NOMO-1 (cell line): ENCODE data around the gene RABL3.
"Not testable (repeated sequence)": the region's sequence is repeated elsewhere in the genome, so short reads cannot be mapped to it uniquely, and the experiment has no call there.

Source experiments
- DNase-seq, 2 experiments: peaks; one replicate each; lab custom pipeline; 2025; ENCODE audit not compliant: unreplicated experiment in 2 of 2; lab: John Stamatoyannopoulos, UW

RABL3 gene

DNA sequence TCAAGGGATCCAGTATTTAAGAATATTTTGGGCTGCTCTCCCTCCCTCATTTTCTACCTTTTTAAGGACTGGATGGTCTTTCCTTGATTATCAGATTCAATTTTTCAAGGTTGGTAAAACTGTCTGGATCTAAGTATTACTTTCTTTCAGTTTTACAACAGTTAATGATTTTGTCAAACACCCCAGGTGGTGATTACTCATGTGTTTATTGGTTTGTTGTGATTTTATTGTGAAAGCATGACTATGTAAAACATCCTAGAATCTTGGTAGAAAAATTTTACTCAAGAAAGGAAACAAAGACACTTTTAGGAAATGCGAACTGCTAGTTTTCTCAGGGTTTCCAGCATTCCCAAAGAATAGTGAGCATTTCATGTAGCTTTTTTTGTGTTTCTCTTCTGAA, 7.5 kb upstream of the RABL3 start:
- DNase-seq = no peak

DNA sequence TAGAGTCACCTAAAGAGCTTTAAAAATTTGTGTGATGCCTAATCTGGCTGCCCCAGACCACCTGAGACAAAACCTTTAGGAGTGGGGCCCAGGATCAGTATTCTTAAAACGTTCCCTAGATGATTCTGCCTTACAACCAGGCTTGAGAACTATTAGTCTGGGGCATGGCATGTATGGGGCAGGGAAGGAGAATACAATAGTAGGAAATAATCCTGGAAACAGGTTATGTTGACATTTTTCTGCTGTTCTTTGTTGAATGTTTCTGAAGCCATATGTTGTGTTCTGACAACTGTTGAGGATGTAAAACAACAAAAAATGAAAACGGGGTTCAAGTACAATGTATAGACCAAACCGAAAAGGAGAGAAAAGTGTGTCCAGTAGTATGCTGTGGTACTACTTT, 3.1 kb upstream of the RABL3 start:
- DNase-seq = no peak

DNA sequence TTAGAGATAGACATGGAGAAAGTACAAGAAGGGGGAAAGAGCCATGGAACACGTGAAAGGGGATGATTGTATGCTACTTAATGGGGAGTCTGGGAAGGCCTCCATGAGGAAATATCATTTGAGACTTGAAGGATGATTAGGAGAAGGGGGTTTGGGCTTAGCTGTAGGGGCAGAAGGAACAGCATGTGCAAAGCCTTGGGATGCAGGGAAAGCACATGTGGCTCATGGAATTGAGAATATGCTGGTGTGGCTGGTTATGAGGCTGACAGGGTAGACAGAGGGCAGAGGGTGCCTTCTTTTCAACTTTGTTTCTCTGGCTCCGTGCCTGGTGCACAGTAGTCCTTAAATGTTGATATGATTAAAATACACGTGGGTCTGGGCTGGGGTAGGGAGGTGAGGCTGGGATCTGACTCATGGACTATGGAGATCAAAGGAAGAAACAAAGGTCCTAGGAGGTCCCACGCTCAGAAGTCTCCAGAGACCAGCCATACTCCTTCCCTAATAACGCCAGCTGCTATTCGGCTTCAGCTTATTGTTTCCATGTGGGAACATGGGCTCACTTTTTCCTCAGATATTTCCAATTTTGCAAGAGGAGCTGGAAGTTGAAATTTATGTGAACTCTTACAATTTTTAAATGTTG, 1.4 kb upstream of the RABL3 start:
- DNase-seq = no peak

DNA sequence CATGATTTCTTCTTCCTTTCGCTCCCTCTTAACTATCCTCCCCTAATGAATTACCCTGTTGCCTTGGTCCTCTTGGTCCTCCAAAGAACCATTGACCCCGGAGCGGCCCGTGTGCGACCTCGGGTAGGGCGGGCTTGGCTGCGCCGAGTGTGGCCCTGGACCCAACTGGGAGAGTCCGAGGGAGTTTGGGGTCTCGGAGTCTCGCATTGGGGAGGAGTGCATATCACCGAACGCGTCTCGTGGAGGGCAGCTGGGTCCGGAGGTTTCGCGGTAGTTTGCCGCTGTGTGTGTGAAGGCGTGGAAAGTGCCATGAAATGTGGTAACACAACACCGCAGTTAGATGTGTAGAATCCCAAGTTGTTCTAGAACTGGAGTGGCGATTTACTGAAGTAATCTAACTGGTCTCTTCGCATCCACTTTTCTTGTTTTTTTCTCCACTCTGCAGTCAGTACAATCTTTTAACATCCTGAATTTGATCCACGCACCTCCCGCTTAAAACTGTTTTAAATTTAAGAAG, 591 bp upstream of the RABL3 start:
- DNase-seq = no peak

DNA sequence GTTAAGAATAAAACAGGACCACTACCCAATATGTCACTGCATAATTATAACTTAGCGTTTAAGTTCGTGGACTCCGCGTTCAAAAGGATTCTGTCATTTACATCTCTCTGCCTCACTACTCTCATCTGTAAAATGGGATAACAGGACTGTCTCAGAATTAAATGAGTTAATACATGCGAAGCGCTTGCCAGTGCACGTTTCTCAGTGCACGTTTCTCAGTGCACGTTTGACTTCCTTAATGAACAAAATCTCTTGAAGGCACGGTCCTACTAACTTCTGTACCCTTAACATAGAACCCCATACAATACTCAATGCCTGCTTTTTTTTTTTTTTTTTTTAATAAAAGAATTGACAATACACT, 499 bp downstream of the RABL3 start:
- peak in 1 of 2 experiments; percentile 75 for DNase-seq

DNA sequence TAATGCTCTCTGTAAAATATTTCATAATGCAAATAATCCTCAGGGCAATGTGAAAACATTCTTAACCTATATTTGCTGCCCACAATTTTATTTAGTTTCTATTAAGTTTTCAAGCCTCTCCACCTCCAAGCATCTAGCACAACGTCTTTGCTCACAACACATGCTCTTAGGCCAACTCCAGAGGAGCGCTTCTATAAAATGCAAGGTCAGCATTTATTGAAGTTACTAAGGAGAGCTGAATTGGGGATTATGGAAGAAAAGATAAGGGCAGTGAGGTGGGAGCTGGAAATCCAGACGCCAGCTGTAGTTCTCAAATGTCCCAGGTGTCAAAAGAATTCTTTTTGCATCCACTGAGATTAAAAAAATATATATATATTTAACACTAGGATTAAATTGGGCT, 996 bp downstream of the RABL3 start:
- DNase-seq = peak in 1 of 2 experiments; percentile 17

DNA sequence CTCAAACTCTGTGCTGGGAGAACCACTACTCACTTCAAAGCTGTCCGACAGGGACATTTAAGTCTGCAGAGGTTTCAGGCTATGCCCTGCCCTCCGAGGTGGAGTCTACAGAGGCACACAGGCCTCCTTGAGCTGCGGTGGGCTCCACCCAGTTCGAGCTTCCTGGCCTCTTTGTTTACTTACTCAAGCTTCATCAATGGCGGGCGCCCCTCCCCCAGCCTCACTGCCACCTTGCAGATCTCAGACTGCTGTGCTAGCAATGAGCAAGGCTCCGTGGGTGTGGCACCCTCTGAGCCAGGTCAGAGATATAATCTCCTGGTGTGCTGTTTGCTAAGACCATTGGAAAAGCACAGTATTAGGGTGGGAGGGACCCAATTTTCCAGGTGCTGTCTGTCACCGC, 4.3 kb downstream of the RABL3 start:
- DNase-seq = not testable (repeated sequence)

DNA sequence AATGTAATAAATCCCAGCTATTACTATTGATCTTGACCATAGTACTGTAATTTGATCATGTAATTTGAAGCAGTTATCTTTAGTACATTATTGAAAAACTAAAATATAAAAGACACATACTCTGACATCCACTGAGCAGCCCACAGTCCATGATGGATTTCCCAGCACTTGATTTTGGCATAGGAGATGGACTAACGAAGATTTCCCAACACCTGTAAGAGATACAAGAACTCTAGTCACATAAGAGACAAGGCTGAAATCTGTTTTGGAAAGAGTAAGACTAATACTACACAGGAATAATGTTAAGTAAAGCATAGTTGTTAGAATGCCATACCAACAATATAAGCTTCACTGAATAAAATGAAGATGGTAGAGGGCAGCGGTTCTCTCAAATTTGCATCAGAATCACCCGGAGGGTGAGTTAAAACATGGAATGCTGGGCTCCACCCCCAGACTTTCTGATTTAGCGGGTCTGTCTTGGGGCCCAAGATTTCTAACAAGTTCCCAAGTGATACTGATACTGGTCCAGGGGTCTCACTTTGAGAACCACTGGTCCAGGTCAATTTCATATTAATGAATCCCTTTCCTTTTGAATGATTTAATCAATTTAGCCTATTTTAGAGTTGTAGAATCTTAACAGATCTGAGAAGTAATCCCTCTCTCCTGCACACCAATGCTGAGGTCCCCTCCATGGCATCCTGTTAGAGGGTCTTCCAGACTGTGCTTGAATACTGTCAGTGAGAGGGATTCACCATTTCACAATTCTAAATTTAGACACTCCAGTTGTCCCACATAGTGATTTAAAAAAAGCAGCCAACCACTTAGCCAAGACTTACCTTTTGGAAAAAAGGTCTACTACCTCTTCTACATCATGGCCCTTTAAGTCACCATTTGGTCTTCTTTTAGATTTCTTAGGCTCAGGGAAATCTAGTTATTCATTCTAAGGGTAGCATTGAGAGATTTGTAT, 11.5 kb downstream of the RABL3 start:
- DNase-seq = no peak

DNA sequence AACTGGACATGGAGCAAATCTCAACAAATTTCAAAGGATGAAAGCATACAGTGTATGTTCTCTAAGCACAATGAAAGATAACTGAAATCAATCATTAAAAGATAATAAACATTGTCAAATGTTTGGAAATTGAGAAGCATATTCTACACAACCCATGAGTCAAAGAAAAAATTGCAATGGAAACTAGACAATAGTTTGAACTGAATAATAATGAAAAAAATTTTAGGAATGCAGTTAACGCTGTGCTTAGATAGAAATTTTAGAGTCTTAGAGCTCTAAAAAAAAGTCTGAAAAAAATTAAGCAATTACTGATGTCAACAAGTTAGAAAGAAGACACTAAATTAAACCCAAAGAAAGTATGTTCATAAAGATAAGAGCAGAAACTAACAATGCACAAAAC, 15.5 kb downstream of the RABL3 start:
- no peak for DNase-seq

DNA sequence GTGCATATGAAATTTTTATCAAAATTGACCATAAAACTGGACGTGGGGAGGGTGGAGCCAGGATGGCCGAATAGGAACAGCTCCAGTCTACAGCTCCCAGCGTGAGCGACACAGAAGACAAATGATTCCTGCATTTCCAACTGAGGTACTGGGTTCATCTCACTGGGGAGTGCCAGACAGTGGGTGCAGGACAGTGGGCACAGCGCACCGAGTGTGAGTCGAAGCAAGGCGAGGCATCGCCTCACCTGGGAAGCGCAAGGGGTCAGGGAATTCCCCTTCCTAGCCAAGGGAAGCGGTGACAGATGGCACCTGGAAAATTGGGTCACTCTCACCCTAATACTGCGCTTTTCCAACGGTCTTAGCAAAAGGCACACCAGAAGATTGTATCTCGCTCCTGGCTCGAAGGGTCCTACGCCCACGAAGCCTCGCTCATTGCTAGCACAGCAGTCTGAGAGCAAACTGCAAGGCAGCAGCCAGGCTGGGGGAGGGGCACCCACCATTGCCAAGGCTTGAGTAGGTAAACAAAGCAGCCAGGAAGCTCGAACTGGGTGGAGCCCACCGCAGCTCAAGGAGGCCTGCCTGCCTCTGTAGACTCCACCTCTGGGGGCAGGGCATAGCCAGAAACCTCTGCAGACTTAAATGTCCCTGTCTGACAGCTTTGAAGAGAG, 23.0 kb downstream of the RABL3 start:
- DNase-seq = not testable (repeated sequence)

DNA sequence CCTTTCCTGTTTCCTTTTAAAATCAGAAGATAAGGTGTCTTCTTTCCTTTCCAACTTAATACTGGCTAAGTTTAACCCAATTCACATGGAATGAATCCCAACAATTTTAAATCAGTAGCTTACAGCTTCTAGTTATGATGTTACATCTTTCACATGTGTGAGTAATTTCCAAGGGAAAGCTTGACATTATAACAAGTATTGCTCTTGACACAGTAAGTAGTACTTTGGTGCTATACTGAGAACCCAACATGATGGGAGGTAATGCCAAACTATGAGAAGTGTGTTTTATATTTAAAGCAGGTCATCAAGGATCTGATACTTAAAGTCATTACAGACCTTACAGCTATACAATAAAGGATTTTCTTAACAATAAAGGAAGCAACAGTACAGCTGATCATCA, 29.1 kb downstream of the RABL3 start:
- no peak for DNase-seq

DNA sequence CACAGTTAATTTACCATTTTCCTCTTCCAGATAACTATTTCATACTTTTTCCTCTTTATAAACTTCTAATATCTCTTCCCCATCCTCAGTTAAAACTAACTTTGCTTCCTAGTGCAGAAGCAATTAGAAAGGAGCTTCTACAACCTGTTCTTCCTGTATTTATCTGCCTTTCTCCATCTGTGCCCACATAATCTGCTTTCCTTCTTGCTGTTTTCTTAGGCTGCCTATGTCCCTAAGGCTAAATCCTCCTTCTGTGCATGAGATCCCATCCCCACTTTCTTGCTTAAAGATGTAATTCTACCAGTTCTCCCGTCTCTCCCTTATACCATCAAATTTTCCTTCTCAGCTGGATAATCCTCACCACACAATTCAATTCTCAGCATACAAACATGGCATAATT, 31.9 kb downstream of the RABL3 start:
- DNase-seq = no peak

DNA sequence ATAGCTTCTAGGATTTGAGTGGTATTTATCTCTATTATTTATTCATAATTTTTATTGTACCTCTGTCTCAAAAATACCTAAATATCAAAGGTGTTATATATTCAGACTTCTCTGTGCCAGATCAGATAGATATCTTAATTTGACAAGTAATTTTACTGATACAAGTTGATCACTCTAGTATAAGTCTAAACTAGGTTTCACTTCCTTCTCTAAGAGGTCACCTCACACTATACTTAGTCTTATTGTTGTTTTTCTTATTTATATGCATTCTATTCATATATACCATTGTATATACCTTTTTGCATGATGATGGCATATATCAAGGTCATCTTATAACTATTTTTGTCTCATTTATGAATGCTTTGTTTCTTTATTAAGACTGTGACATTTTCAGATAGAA, 33.9 kb downstream of the RABL3 start:
- peak in 1 of 2 experiments; percentile 12 for DNase-seq

DNA sequence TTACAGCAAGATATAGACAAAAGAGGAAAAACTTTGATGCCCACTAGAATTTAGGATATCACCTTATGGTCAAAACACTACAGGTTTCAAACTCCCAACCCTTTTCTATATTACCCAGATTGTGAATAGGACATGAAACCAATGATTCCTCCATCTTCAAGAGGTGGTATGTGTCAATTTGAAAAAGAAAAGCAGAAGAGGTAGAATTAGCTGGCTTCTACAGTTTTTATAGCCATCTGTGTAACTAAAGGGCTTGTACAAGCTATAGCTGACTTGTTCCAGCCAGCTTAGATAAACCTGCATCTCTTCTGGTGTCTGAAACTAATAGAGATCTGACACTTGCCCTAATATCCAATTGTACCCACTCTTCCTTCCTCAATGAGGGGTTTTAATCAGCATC, 35.4 kb downstream of the RABL3 start:
- DNase-seq = no peak

DNA sequence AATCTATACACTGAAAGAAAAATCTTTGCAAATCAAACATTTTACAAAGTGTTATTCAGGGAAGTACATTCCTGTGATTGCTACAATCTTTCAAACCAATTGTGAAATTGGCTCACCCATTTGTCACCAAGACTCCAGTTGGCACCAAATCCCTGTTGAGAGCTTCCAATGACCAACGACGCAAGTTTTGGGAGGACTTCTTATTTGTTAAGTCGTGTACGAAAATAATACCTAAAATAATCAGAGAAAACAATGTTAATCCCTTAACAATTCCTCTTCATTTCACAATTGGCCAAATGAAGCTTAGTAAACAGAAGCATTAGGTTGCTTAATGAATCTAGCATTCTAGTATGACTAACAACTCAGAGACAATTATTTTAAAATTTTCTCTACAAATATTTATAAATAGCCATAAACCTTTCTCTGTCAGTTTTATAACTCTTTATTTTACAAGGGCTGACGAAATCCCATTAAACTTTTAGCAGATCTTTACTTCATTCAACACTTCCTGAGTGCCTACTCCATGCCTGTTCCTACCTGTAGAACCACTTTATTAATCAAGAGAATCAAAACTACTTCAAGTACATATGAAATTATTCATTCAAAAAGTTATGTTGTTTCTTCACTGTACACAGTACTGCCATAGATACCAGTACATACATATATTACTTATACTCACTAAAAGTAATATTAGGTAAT, 36.3 kb downstream of the RABL3 start:
- DNase-seq = no peak

DNA sequence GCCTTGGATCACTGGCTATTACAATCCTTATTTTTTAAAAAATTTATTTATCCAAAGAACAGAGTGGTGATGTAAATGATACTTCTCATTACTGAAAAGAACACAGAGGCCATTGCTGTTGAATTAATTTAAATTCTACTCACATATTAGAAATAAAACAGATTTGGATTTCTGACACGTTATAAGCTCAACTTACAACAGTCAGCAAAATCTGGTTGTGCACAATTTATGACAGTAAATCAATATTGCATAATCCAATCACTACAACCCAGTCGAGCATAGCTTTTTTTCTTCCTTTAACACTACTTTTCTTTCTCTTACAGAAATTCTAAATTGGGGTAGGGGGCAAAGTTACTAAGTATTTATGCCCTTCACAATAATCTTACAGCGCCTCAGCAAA, 43.0 kb downstream of the RABL3 start:
- DNase-seq = no peak

DNA sequence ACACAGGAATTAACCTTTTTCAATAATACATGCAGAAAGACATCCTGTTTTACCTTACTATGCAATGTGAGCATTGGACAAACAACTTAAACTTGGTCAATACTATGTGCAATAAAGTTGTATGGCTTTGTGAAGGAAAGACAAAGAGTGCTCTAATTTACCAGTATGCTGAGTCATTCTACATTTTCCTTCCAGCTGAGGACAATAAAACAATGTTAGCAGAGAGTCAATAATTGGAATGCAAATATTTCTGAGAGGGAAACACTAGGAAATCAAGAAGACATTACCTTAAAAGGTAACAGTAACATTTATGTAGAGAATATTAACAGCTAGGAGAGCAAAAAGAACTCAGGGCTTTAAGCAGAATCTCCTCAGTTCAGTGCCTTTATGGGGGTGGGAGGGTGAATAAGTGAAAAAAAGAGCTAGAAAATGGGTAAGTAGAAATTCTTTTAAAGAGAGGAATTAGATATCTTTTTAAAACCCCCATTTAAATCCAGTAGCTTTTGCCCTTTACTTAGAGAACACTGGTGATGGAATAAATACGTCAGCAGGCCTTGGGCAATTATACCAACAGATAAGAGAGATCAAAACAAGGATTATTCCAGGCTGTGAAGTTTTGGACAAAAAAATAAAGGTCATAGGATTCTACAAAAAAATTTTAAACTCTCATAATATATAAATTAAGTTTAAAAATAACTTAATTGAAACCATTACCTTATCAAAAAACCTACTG, 48.7 kb downstream of the RABL3 start:
- DNase-seq = no peak

DNA sequence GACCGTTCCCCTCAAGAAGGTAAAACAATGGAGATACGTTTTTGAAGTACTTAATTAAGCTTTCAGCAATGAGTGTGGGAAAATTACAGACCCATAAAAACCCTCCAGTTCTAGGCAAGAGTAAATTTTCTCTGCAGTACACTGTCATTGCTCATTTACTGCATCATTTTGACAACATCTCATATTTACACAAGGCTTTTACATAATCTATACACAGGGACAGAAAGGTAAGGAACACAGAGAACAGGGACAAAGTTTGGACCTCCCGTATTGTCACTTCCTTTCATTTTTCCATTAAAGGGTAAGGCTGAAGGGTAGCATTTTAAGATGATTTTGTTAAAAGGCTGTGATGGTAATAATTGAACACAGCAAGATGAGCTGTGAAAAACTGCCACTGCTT, 52.9 kb downstream of the RABL3 start:
- no peak for DNase-seq

DNA sequence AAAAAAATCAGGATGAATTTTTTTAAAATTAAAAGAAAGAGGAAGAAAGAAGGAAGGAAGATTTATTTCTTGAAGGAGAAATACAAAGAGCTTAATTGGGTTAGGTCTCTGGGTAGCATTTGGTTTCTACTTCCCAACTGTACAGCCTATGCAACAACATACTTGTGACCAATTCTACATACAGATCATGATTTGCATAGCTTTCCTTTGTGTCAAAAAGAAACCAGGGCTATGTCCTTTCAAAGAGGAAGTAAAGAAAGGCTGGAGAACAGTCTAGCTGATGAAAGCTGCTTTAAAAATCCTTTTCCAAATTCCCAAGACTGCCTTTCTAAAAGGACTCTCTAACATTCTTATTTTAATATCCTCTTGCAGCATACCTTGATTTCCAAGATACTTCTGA, 54.2 kb downstream of the RABL3 start:
- DNase-seq = peak in 1 of 2 experiments; percentile 55

DNA sequence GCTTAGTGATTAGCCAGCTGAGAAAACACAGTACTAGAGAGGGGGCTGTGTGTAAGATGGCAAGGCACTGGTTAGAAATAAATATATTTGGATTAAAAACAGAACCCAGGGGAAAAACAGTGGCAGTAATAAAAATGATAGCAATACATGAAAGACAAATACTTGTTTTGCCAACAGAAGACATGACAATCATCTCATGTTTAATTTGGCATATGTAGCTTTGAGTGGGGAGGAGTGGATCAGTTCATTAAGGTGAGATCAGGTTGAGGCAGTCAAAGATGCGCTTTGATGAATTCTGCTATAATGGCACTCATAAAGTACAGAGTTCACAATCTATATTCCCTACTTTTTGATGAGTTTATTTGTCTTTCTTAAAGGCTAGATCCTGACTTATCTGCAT, 56.9 kb downstream of the RABL3 start:
- no peak for DNase-seq
